ENCODE results near the gene OXER1. TPM values are rescaled to one million over a fixed set of nuclear protein-coding genes. Genes with fewer than 3 reads are reported as not detected.

Gene OXER1
- total and polyA plus RNA-seq, 2 of the 13 experiments (the other 11 are each of a cell fraction or from before 2014, with no cell fraction given), result 8.0 to 9.0 TPM

DNA sequence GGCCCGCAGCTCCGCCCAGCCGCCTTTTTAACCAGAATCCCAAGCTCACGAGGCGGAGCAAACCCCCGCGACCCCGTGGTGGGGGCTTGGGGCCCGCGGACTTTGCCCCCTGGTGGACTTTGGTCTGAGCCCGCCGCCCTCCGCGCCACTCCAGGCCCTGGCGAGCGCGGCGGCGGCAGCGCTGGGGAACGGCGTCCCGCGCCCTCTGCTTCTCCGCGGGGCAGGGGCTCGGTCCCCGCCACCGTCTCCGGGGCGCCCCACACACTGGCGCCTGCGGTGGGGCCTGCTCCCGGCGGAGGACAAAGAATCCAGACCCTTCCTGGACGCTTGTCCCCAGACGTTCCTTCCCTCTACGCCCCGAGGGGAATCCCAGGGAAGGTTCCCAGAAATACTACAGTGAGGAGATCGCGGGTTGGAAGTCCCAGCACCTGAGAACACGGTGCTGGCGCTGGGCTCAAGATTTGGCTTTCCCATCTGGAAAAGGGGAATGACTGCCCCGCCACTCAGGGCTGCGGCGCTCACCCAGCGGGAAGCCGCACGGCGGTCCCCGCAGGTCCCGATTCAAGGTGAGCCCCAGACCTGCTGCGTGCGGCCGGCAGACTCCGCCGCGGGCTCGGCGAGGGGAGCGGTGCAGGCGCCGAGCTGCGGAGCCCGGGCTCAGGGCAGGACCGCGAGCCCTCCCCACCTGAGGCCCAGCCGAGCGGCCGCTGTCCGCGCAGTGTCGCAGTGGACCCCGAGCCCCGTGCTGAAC, 28.8 kb upstream of the OXER1 start, which contains the start of gene HAAO (continued):
- TF ChIP-seq, protein P1, sequence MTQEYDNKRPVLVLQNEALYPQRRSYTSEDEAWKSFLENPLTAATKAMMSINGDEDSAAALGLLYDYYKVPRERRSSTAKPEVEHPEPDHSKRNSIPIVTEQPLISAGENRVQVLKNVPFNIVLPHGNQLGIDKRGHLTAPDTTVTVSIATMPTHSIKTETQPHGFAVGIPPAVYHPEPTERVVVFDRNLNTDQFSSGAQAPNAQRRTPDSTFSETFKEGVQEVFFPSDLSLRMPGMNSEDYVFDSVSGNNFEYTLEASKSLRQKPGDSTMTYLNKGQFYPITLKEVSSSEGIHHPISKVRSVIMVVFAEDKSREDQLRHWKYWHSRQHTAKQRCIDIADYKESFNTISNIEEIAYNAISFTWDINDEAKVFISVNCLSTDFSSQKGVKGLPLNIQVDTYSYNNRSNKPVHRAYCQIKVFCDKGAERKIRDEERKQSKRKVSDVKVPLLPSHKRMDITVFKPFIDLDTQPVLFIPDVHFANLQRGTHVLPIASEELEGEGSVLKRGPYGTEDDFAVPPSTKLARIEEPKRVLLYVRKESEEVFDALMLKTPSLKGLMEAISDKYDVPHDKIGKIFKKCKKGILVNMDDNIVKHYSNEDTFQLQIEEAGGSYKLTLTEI (CRISPR knock-in tag; conservative IDR thresholded peaks at IDR 0.05), result no peak
- TF ChIP-seq, protein P2, sequence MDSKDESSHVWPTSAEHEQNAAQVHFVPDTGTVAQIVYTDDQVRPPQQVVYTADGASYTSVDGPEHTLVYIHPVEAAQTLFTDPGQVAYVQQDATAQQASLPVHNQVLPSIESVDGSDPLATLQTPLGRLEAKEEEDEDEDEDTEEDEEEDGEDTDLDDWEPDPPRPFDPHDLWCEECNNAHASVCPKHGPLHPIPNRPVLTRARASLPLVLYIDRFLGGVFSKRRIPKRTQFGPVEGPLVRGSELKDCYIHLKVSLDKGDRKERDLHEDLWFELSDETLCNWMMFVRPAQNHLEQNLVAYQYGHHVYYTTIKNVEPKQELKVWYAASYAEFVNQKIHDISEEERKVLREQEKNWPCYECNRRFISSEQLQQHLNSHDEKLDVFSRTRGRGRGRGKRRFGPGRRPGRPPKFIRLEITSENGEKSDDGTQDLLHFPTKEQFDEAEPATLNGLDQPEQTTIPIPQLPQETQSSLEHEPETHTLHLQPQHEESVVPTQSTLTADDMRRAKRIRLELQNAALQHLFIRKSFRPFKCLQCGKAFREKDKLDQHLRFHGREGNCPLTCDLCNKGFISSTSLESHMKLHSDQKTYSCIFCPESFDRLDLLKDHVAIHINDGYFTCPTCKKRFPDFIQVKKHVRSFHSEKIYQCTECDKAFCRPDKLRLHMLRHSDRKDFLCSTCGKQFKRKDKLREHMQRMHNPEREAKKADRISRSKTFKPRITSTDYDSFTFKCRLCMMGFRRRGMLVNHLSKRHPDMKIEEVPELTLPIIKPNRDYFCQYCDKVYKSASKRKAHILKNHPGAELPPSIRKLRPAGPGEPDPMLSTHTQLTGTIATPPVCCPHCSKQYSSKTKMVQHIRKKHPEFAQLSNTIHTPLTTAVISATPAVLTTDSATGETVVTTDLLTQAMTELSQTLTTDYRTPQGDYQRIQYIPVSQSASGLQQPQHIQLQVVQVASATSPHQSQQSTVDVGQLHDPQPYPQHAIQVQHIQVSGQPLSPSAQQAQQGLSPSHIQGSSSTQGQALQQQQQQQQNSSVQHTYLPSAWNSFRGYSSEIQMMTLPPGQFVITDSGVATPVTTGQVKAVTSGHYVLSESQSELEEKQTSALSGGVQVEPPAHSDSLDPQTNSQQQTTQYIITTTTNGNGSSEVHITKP (CRISPR knock-in tag; IDR thresholded peaks at IDR 0.05; ENCODE audit: low read depth), result peak; percentile 67; the same call in 1 of the 2 replicates
- TF ChIP-seq, protein P3, sequence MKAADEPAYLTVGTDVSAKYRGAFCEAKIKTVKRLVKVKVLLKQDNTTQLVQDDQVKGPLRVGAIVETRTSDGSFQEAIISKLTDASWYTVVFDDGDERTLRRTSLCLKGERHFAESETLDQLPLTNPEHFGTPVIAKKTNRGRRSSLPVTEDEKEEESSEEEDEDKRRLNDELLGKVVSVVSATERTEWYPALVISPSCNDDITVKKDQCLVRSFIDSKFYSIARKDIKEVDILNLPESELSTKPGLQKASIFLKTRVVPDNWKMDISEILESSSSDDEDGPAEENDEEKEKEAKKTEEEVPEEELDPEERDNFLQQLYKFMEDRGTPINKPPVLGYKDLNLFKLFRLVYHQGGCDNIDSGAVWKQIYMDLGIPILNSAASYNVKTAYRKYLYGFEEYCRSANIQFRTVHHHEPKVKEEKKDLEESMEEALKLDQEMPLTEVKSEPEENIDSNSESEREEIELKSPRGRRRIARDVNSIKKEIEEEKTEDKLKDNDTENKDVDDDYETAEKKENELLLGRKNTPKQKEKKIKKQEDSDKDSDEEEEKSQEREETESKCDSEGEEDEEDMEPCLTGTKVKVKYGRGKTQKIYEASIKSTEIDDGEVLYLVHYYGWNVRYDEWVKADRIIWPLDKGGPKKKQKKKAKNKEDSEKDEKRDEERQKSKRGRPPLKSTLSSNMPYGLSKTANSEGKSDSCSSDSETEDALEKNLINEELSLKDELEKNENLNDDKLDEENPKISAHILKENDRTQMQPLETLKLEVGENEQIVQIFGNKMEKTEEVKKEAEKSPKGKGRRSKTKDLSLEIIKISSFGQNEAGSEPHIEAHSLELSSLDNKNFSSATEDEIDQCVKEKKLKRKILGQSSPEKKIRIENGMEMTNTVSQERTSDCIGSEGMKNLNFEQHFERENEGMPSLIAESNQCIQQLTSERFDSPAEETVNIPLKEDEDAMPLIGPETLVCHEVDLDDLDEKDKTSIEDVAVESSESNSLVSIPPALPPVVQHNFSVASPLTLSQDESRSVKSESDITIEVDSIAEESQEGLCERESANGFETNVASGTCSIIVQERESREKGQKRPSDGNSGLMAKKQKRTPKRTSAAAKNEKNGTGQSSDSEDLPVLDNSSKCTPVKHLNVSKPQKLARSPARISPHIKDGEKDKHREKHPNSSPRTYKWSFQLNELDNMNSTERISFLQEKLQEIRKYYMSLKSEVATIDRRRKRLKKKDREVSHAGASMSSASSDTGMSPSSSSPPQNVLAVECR (CRISPR knock-in tag; IDR thresholded peaks at IDR 0.05; ENCODE audit: borderline replicate concordance), result peak; percentile 95
- TF ChIP-seq ZNF260 (CRISPR knock-in tag; IDR thresholded peaks at IDR 0.05; ENCODE audit: borderline replicate concordance, low read depth) (0 out of 2 replicates have a peak, but pooled peaks have one; percentile 90), MBD4 (IDR thresholded peaks at IDR 0.05; ENCODE audit: borderline replicate concordance, low read length) (no peak), NAIF1 (CRISPR knock-in tag; IDR thresholded peaks at IDR 0.05; ENCODE audit: borderline replicate concordance) (peak; percentile 92), SIX1 (CRISPR knock-in tag; IDR thresholded peaks at IDR 0.05; ENCODE audit: borderline replicate concordance) (no peak; the same call in 1 of the 2 replicates), FOXA1 (IDR thresholded peaks at IDR 0.05) (no peak), FOXA1 (CRISPR knock-in tag; IDR thresholded peaks at IDR 0.05) (peak; percentile 73)
- TF ChIP-seq, protein P4, sequence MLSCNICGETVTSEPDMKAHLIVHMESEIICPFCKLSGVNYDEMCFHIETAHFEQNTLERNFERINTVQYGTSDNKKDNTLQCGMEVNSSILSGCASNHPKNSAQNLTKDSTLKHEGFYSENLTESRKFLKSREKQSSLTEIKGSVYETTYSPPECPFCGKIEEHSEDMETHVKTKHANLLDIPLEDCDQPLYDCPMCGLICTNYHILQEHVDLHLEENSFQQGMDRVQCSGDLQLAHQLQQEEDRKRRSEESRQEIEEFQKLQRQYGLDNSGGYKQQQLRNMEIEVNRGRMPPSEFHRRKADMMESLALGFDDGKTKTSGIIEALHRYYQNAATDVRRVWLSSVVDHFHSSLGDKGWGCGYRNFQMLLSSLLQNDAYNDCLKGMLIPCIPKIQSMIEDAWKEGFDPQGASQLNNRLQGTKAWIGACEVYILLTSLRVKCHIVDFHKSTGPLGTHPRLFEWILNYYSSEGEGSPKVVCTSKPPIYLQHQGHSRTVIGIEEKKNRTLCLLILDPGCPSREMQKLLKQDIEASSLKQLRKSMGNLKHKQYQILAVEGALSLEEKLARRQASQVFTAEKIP (CRISPR knock-in tag; IDR thresholded peaks at IDR 0.05; ENCODE audit: borderline replicate concordance), result 0 out of 2 replicates have a peak, but pooled peaks have one; percentile 48
- TF ChIP-seq, protein P5, sequence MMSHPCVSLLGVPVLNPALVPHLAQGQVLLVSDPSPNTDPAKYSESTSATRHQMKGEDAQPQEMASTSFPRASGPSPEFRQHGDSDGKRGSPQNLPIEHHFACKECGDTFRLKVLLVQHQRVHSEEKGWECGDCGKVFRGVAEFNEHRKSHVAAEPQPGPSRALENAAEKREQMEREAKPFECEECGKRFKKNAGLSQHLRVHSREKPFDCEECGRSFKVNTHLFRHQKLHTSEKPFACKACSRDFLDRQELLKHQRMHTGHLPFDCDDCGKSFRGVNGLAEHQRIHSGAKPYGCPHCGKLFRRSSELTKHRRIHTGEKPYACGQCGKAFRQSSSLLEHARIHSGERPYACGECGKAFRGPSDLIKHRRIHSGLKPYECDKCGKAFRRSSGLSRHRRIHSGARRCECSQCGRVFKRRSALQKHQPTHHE (CRISPR knock-in tag; IDR thresholded peaks at IDR 0.05; ENCODE audit: borderline replicate concordance), result peak; percentile 90
- TF ChIP-seq, protein P6, sequence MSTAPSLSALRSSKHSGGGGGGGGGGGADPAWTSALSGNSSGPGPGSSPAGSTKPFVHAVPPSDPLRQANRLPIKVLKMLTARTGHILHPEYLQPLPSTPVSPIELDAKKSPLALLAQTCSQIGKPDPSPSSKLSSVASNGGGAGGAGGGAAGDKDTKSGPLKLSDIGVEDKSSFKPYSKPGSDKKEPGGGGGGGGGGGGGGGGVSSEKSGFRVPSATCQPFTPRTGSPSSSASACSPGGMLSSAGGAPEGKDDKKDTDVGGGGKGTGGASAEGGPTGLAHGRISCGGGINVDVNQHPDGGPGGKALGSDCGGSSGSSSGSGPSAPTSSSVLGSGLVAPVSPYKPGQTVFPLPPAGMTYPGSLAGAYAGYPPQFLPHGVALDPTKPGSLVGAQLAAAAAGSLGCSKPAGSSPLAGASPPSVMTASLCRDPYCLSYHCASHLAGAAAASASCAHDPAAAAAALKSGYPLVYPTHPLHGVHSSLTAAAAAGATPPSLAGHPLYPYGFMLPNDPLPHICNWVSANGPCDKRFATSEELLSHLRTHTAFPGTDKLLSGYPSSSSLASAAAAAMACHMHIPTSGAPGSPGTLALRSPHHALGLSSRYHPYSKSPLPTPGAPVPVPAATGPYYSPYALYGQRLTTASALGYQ (CRISPR knock-in tag; IDR thresholded peaks at IDR 0.05), result peak; percentile 97
